HL-60 (cell line): Measurements from ENCODE around the gene MUC3A.

Experiments
- POLR2AphosphoS5 ChIP-seq: IDR thresholded peaks from 2 replicates; pipeline ENCODE4 v1.6.1; 2012; ENCODE audit warnings: low read depth
- TF ChIP-seq, protein P1 (sequence below): IDR thresholded peaks from one replicate; pipeline ENCODE4 v1.5.1; 2011; ENCODE audit warnings: low read length, control low read depth, inconsistent platforms; ENCODE audit not compliant: insufficient read depth
- TF ChIP-seq, protein P2 (sequence below): IDR thresholded peaks from 2 replicates; pipeline ENCODE4 v1.6.1; 2012; ENCODE audit warnings: low read depth; ENCODE audit not compliant: insufficient replicate concordance

DNA sequence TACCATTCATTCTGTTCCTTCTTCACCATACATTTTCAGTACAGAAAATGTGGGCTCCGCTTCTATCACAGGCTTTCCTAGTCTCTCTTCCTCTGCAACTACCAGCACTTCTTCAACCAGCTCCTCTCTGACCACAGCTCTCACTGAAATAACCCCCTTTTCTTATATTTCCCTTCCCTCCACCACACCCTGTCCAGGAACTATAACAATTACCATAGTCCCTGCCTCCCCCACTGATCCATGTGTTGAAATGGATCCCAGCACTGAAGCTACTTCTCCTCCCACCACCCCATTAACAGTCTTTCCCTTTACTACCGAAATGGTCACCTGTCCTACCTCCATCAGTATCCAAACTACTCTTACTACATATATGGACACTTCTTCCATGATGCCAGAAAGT is 10.6 kb downstream of the MUC3A start:
- TF ChIP-seq, protein P1, sequence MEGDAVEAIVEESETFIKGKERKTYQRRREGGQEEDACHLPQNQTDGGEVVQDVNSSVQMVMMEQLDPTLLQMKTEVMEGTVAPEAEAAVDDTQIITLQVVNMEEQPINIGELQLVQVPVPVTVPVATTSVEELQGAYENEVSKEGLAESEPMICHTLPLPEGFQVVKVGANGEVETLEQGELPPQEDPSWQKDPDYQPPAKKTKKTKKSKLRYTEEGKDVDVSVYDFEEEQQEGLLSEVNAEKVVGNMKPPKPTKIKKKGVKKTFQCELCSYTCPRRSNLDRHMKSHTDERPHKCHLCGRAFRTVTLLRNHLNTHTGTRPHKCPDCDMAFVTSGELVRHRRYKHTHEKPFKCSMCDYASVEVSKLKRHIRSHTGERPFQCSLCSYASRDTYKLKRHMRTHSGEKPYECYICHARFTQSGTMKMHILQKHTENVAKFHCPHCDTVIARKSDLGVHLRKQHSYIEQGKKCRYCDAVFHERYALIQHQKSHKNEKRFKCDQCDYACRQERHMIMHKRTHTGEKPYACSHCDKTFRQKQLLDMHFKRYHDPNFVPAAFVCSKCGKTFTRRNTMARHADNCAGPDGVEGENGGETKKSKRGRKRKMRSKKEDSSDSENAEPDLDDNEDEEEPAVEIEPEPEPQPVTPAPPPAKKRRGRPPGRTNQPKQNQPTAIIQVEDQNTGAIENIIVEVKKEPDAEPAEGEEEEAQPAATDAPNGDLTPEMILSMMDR, result no peak
- TF ChIP-seq POLR2AphosphoS5, result no peak
- TF ChIP-seq, protein P2, sequence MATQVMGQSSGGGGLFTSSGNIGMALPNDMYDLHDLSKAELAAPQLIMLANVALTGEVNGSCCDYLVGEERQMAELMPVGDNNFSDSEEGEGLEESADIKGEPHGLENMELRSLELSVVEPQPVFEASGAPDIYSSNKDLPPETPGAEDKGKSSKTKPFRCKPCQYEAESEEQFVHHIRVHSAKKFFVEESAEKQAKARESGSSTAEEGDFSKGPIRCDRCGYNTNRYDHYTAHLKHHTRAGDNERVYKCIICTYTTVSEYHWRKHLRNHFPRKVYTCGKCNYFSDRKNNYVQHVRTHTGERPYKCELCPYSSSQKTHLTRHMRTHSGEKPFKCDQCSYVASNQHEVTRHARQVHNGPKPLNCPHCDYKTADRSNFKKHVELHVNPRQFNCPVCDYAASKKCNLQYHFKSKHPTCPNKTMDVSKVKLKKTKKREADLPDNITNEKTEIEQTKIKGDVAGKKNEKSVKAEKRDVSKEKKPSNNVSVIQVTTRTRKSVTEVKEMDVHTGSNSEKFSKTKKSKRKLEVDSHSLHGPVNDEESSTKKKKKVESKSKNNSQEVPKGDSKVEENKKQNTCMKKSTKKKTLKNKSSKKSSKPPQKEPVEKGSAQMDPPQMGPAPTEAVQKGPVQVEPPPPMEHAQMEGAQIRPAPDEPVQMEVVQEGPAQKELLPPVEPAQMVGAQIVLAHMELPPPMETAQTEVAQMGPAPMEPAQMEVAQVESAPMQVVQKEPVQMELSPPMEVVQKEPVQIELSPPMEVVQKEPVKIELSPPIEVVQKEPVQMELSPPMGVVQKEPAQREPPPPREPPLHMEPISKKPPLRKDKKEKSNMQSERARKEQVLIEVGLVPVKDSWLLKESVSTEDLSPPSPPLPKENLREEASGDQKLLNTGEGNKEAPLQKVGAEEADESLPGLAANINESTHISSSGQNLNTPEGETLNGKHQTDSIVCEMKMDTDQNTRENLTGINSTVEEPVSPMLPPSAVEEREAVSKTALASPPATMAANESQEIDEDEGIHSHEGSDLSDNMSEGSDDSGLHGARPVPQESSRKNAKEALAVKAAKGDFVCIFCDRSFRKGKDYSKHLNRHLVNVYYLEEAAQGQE, result no peak
